Gastrocnemius medialis (tissue), 4 donors: ENCODE measurements around the gene INPP5A. TPM values are rescaled to one million over a fixed set of nuclear protein-coding genes. Genes with fewer than 3 reads are reported as not detected.

Experiments
- ATAC-seq, 2 donors: fragments of 150-250 bp; one replicate each; pipeline ENCODE4 v1.9.1; 2016
- DNase-seq, 2 donors: peaks; one replicate each; pipeline ENCODE4 v3.0.0-alpha.2; 2019
- H3K27ac ChIP-seq, 4 donors: fragments of 200-600 bp; sonication (generic); 1 replicate in 1 of 4; 2 replicates in 3 of 4; pipeline ENCODE4 v1.5.1; 2016 to 2018; ENCODE audit warnings: mild to moderate bottlenecking in 2 of 4, moderate library complexity in 1 of 4
- H3K27me3 ChIP-seq, 3 donors: fragments of 200-600 bp; sonication (generic) in 2 of 3; 1 replicate in 1 of 3; 2 replicates in 2 of 3; pipeline versions ENCODE4 v1.5.1 to v1.6.0; 2016 to 2019; ENCODE audit warnings: mild to moderate bottlenecking in 1 of 3, moderate library complexity in 1 of 3
- H3K36me3 ChIP-seq, 2 donors: fragments of 200-600 bp; sonication (generic) in 1 of 2; one replicate each; pipeline ENCODE4 v1.5.1; 2017 to 2018
- H3K4me1 ChIP-seq, 2 donors: fragments of 200-600 bp; sonication (generic) in 1 of 2; one replicate each; pipeline ENCODE4 v1.5.1; 2016 to 2017; ENCODE audit warnings: mild to moderate bottlenecking in 2 of 2
- H3K4me3 ChIP-seq, 4 donors: fragments of 200-600 bp; sonication (generic) in 3 of 4; 1 replicate in 1 of 4; 2 replicates in 3 of 4; pipeline ENCODE4 v1.5.1; 2016 to 2019; ENCODE audit warnings: mild to moderate bottlenecking in 2 of 4
- H3K9me3 ChIP-seq, 3 donors: fragments of 200-600 bp; sonication (generic) in 2 of 3; 1 replicate in 1 of 3; 2 replicates in 2 of 3; pipeline ENCODE4 v1.5.1; 2016 to 2019
- POLR2A ChIP-seq, 2 donors: fragments of 450-650 bp; IDR thresholded peaks; one replicate each; pipeline ENCODE4 v1.6.1; 2017; ENCODE audit warnings: antibody characterized with exemption in 2 of 2, mild to moderate bottlenecking in 2 of 2, moderate library complexity in 2 of 2
- in situ Hi-C, 4 donors: fragments of 200-750 bp; cut with MboI; loops; one replicate each; pipeline versions ENCODE4 v1.15.0 to v1.8.0; 2017; ENCODE audit warnings: low sequenced_read_pairs in 4 of 4
- intact Hi-C: fragments of 100-400 bp; cut with DNase I; formaldehyde crosslinking; loops from one replicate; pipeline ENCODE4 v1.15.1; 2023; ENCODE audit warnings: low total_unique reads
- total RNA-seq, 4 donors: library from RNA; depleted of rRNA; stranded (reverse); fragments of >200 nt; gene quantifications; one replicate each; pipeline versions ENCODE4 v1.1.0 to v1.2.3, GENCODE V29; 2016
- TF ChIP-seq, protein P1 (sequence below), 5 experiments: fragments of 450-650 bp in 3 of 5; fragments of 200-600 bp in 2 of 5; sonication (generic) in 2 of 5; IDR thresholded peaks in 4 of 5; conservative IDR thresholded peaks in 1 of 5; 1 replicate in 4 of 5; 2 replicates in 1 of 5; pipeline ENCODE4 v1.5.1; 2016 to 2019; ENCODE audit warnings: antibody characterized with exemption in 5 of 5, mild to moderate bottlenecking in 3 of 5, moderate library complexity in 3 of 5

Gene INPP5A
- total RNA-seq, 4 donors from 2014 or later = 74.9 to 107 (median 92.4) TPM

DNA sequence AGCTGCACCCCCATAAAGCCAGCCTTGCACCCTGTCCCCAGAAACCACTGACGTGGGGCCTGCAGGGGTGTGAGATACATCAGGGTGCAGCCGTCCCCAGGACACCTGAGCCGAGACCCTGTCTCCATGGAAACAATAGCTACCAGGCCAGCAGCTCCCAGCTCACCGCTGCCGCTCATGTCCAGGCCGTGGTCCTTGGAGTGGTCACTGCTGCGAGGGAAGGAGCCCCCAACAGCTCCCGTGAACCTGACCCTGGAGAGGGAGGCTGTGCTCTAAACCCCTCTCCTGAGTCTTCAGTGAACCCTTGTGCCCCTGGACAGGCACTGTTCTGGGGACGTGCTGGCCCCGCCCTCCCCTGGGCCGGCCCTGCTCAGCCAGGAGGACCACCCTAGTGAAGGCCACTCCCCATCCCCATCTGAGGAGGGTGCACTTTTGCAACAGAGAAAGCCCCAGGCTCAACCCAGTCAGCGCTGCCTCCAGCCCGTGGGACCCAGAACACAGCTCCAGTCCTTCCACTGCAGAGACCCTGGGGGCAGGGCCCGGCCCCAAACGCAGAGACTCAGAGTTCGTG, 19.6 kb upstream of the INPP5A start:
- peak in 1 of 2 donors; percentile 8 for ATAC-seq
- TF ChIP-seq POLR2A (IDR thresholded peaks at IDR 0.05) = no peak
- TF ChIP-seq, protein P1, sequence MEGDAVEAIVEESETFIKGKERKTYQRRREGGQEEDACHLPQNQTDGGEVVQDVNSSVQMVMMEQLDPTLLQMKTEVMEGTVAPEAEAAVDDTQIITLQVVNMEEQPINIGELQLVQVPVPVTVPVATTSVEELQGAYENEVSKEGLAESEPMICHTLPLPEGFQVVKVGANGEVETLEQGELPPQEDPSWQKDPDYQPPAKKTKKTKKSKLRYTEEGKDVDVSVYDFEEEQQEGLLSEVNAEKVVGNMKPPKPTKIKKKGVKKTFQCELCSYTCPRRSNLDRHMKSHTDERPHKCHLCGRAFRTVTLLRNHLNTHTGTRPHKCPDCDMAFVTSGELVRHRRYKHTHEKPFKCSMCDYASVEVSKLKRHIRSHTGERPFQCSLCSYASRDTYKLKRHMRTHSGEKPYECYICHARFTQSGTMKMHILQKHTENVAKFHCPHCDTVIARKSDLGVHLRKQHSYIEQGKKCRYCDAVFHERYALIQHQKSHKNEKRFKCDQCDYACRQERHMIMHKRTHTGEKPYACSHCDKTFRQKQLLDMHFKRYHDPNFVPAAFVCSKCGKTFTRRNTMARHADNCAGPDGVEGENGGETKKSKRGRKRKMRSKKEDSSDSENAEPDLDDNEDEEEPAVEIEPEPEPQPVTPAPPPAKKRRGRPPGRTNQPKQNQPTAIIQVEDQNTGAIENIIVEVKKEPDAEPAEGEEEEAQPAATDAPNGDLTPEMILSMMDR (IDR thresholded peaks at IDR 0.05 in 4 of 5, conservative IDR thresholded peaks at IDR 0.05 in 1 of 5) = no peak
- intact Hi-C loops = loop anchor here (1.0 kb wide), 1 partner anchor 19 kb away; the partner anchor contains the start of gene INPP5A
- no peaks in the 10 kb centered on the region for H3K27me3 ChIP-seq
- peaks cover 54 to 56% of the 10 kb centered on the region in 2 donors for H3K4me1 ChIP-seq
- H3K27ac ChIP-seq = peak overlapping the region; percentile 86 to 93 (median 88)
- peak overlapping the region in 3 of 4 donors; percentile 22 to 39 (median 36) for H3K4me3 ChIP-seq
- H3K36me3 ChIP-seq = no peaks in the 10 kb centered on the region
- in situ Hi-C loops = loop anchor here in 1 of 4 donors (10.0 kb wide), 1 partner anchor 53 kb away; no protein-coding TSS in a partner anchor
- H3K9me3 ChIP-seq = no peaks in the 10 kb centered on the region
- DNase-seq = peak in 1 of 2 donors; percentile 30

- no peaks in the 10 kb centered on the region for H3K27me3 ChIP-seq
- in situ Hi-C loops (loop anchor here in 1 of 4 donors (10.0 kb wide), 1 partner anchor 54 kb away; no protein-coding TSS in a partner anchor), intact Hi-C loops (no loop called here)
- no peaks in the 10 kb centered on the region for H3K36me3 ChIP-seq
- ATAC-seq (peak; percentile 53 to 63), DNase-seq (peak; percentile 65 to 84)
- H3K4me3 ChIP-seq = peak overlapping the region; percentile 22 to 39 (median 31)
- peak overlapping the region; percentile 86 to 93 (median 88) for H3K27ac ChIP-seq
- no peaks in the 10 kb centered on the region for H3K9me3 ChIP-seq
- TF ChIP-seq POLR2A (IDR thresholded peaks at IDR 0.05) = peak; percentile 41 to 54
- TF ChIP-seq, protein P1 (IDR thresholded peaks at IDR 0.05 in 4 of 5, conservative IDR thresholded peaks at IDR 0.05 in 1 of 5) = no peak
- H3K4me1 ChIP-seq = peaks cover 54 to 56% of the 10 kb centered on the region in 2 donors
Measured at GRCh38 chr10:132518572-132519381, 18.8 kb upstream of the INPP5A start.

DNA sequence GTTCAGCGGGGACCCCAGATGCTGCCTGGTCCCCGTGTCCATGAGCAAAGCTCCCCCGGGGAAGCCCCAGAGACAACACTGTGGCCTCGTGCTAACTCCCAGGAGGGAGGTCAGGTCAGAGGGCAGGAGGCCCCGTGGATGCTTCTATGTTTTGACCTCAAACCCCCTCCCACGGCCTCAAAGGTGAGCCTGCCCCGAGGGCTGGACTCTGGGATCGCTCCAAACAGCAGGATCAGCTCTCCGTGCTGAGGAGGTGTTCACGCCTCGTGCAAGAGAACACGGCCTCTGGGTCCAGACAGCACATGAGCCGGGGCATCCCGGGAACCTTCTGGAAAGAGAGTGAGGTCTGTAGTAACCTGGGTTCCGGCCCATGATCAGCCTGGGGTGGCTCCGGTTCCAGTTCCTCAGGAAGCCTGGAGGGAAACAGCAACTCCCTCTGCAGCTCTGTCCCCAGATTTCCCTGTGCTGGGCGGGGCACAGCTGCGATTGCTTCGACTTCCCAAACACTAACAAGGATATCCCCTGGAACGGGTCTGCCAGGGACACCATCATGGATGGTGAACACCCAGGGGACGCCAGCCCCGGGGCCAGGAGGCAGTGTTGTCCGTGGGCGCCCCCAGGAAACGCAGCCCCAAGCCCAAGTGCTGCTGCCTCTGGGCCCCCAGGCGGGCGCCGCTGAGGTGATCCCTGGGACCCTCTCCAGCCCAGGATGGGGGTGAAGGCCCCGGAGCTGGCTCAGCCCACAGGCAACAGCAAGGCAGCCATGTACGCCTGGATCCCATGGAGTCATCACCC, 18.0 kb upstream of the INPP5A start:
- H3K9me3 ChIP-seq = no peaks in the 10 kb centered on the region
- no peaks in the 10 kb centered on the region for H3K27me3 ChIP-seq
- no peaks in the 10 kb centered on the region for H3K36me3 ChIP-seq
- H3K4me1 ChIP-seq = peaks cover 54 to 56% of the 10 kb centered on the region in 2 donors
- DNase-seq (peak in 1 of 2 donors; percentile 21), ATAC-seq (peak in 1 of 2 donors; percentile 2)
- H3K4me3 ChIP-seq = no peak overlapping the region
- peak overlapping the region; percentile 86 to 93 (median 88) for H3K27ac ChIP-seq
- intact Hi-C loops (no loop called here), in situ Hi-C loops (loop anchor here in 1 of 4 donors (10.0 kb wide), 1 partner anchor 55 kb away; no protein-coding TSS in a partner anchor)
- TF ChIP-seq, protein P1 (IDR thresholded peaks at IDR 0.05 in 4 of 5, conservative IDR thresholded peaks at IDR 0.05 in 1 of 5) = no peak
- no peak for TF ChIP-seq POLR2A (IDR thresholded peaks at IDR 0.05)

DNA sequence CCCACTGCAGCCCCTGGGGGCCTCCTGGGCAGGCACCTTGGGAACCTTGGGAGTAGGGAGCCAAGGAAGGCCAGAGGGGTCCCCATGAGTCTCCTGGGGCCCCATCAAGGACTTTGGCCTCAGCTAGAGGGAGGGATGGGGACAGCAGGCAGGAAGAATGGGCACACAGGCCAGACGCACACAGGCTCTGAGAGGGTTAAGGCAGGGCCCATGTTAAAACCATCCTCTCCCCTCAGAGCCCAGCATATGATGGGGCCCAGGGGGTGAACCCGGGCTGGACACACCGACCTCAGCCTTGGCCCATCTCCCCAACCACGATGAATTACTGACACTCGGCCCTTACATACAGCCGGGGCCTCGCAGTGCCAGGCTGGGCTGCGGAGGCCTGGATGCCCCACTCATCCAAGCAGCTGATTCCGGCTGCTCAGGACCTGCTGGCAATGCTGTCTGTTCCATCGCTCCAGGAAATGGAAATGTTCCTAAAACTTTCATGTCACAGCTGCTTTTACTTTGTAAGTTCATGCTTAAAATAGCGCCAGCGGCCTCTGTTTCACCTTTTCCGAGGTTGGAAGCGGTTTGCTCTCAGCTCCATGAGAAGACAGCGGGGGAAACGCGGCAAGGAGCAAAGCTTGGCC, 17.3 kb upstream of the INPP5A start:
- H3K27ac ChIP-seq = peak overlapping the region; percentile 86 to 93 (median 88)
- H3K4me1 ChIP-seq = peaks cover 50 to 56% of the 10 kb centered on the region in 2 donors
- intact Hi-C loops = no loop called here
- peak in 1 of 2 donors; percentile 72 for DNase-seq
- in situ Hi-C loops = no loop called here
- H3K27me3 ChIP-seq = no peaks in the 10 kb centered on the region
- no peaks in the 10 kb centered on the region for H3K9me3 ChIP-seq
- no peaks in the 10 kb centered on the region for H3K36me3 ChIP-seq
- TF ChIP-seq, protein P1 (IDR thresholded peaks at IDR 0.05 in 4 of 5, conservative IDR thresholded peaks at IDR 0.05 in 1 of 5) = no peak
- TF ChIP-seq POLR2A (IDR thresholded peaks at IDR 0.05) = no peak
- peak; percentile 13 to 25 for ATAC-seq
- no peak overlapping the region for H3K4me3 ChIP-seq
